Measurements from ENCODE around the gene LPP. TPM values are rescaled to one million over a fixed set of nuclear protein-coding genes. Genes with fewer than 3 reads are reported as not detected.

LPP gene
- total and polyA plus RNA-seq, 2 of the 13 experiments (the other 11 are each of a cell fraction or from before 2014, with no cell fraction given), result 19.2 to 29.9 TPM

- H3K27ac ChIP-seq (ENCODE audit: extremely low read length, insufficient read depth, low read length), result no peak overlapping the region
- CTCF ChIA-PET (ENCODE audit: low intra/inter-chr PET ratio, low total read pairs), result no interaction called here
- peaks cover 8% of the 10 kb centered on the region for H3K9me3 ChIP-seq (ENCODE audit: low read length)
- FAIRE-seq (no peak), ATAC-seq (no peak), DNase-seq (ENCODE audit: low spot score) (no peak)
- no peaks in the 10 kb centered on the region for H3K79me2 ChIP-seq (ENCODE audit: insufficient read depth, low read length)
- no peaks in the 10 kb centered on the region for H3K4me1 ChIP-seq (ENCODE audit: insufficient read depth, low read length)
- no TSS peak for BruUV-seq (replicated peaks)
- H3K36me3 ChIP-seq (replicated peaks in 1 of 2; ENCODE audit: control insufficient read depth in 1 of 2, insufficient read depth in 2 of 2, low read length in 2 of 2), result peaks cover 10 to 13% of the 10 kb centered on the region in 2 experiments
- no peaks in the 10 kb centered on the region for H3K27me3 ChIP-seq (ENCODE audit: control insufficient read depth in 1 of 2, insufficient read depth in 2 of 2, low read length in 2 of 2)
- POLR2A ChIA-PET, result no interaction called here
- H3K4me2 ChIP-seq (ENCODE audit: low read depth, low read length), result no peak overlapping the region
- TF ChIP-seq, protein P1, sequence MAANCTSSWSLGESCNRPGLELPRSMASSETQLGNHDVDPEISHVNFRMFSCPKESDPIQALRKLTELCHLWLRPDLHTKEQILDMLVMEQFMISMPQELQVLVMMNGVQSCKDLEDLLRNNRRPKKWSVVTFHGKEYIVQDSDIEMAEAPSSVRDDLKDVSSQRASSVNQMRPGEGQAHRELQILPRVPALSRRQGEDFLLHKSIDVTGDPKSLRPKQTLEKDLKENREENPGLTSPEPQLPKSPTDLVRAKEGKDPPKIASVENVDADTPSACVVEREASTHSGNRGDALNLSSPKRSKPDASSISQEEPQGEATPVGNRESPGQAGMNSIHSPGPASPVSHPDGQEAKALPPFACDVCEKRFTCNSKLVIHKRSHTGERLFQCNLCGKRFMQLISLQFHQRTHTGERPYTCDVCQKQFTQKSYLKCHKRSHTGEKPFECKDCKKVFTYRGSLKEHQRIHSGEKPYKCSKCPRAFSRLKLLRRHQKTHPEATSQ (CRISPR knock-in tag; IDR thresholded peaks at IDR 0.05; ENCODE audit: borderline replicate concordance), result no peak
- no peak for TF ChIP-seq ZSCAN9 (CRISPR knock-in tag; IDR thresholded peaks at IDR 0.05; ENCODE audit: borderline replicate concordance)
- TF ChIP-seq FOXK1 (CRISPR knock-in tag; IDR thresholded peaks at IDR 0.05; ENCODE audit: borderline replicate concordance, low read depth), result no peak
- no peak for TF ChIP-seq ZNF530 (CRISPR knock-in tag; IDR thresholded peaks at IDR 0.05; ENCODE audit: low read depth)
- TF ChIP-seq ZNF629 (CRISPR knock-in tag; conservative IDR thresholded peaks at IDR 0.05), result no peak
- no peak for TF ChIP-seq ZNF543 (CRISPR knock-in tag; IDR thresholded peaks at IDR 0.05)
- TF ChIP-seq, protein P2, sequence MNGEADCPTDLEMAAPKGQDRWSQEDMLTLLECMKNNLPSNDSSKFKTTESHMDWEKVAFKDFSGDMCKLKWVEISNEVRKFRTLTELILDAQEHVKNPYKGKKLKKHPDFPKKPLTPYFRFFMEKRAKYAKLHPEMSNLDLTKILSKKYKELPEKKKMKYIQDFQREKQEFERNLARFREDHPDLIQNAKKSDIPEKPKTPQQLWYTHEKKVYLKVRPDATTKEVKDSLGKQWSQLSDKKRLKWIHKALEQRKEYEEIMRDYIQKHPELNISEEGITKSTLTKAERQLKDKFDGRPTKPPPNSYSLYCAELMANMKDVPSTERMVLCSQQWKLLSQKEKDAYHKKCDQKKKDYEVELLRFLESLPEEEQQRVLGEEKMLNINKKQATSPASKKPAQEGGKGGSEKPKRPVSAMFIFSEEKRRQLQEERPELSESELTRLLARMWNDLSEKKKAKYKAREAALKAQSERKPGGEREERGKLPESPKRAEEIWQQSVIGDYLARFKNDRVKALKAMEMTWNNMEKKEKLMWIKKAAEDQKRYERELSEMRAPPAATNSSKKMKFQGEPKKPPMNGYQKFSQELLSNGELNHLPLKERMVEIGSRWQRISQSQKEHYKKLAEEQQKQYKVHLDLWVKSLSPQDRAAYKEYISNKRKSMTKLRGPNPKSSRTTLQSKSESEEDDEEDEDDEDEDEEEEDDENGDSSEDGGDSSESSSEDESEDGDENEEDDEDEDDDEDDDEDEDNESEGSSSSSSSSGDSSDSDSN (CRISPR knock-in tag; IDR thresholded peaks at IDR 0.05), result no peak
- TF ChIP-seq RFX1 (IDR thresholded peaks at IDR 0.05), result no peak
- no peak for TF ChIP-seq ELF3 (CRISPR knock-in tag; IDR thresholded peaks at IDR 0.05)
- TF ChIP-seq ZNF317 (CRISPR knock-in tag; IDR thresholded peaks at IDR 0.05), result no peak
- no peak for TF ChIP-seq ZBTB10 (CRISPR knock-in tag; IDR thresholded peaks at IDR 0.05; ENCODE audit: borderline replicate concordance)
- in situ Hi-C loops (cut with HindIII; ENCODE audit: extremely low pct_ligation_motif_present, low pct_unique_long_range_greater_than_20kb), result no loop called here
- H3K9ac ChIP-seq (ENCODE audit: insufficient read depth, low read depth, low read length), result no peak overlapping the region
- no peak overlapping the region for H3K4me3 ChIP-seq (replicated peaks in 1 of 3; ENCODE audit: insufficient read depth in 1 of 3, low read depth in 2 of 3, low read length in 3 of 3)
- intact Hi-C loops (cut with micrococcal nuclease; ENCODE audit: unreplicated experiment), result loop anchor here (10.0 kb wide), 1 partner anchor 350 kb away; no protein-coding TSS in a partner anchor
- no peaks in the 10 kb centered on the region for H4K20me1 ChIP-seq (ENCODE audit: insufficient read depth, low read length)
- H2AFZ ChIP-seq (ENCODE audit: low read length), result no peak overlapping the region
These were observed 451.3 kb downstream of the LPP start for GRCh38 chr3:188605231-188605630.
